ENCODE measurements around the gene MAN2C1.
A peak's percentile ranks its signal among the peaks of the same experiment; 100 is the strongest.
"Not testable (repeated sequence)": the region's sequence is repeated elsewhere in the genome, so short reads cannot be mapped to it uniquely, and the experiment has no call there.

MAN2C1 gene

DNA sequence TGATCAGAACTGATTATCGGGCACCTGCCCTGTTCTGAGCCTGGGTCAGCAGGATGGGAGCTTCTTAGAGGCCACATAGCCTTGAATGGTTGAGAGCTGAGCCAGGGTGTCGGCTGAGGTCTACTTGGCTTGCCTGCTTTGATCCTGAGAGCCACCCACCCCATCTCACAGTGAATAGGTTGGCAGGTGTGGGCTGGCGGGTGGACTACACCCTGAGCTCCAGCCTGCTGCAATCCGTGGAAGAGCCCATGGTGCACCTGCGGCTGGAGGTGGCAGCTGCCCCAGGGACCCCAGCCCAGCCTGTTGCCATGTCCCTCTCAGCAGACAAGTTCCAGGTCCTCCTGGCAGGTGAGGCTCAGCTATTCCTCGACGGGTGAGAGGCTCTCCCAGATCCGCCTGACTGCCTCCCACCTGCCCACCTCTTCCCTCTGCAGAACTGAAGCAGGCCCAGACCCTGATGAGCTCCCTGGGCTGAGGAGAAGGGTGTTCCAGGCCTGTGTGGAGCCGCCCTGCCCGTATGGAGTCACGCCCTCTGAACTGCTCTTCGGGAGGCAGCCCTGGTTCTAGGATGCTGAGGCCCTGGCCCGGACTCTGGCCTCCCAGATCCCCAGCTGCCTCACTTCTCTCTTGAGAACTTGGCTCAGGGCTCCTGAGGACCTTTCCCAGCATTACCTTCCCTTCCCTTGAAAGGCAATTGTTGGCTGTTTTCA is 28.7 kb downstream of the MAN2C1 start:
- Histone ChIP-seq H3K4me1 (ENCODE audit: insufficient read depth, insufficient read length) (no peaks in the 10 kb centered on the region), H3K27me3 (ENCODE audit: insufficient read depth, insufficient read length) (no peaks in the 10 kb centered on the region), H3K9me3 (ENCODE audit: insufficient read depth, low read length) (no peaks in the 10 kb centered on the region), H3K9ac (ENCODE audit: insufficient read length, low read depth) (no peak overlapping the region), H3K4me3 (ENCODE audit: insufficient read length, low read depth) (no peak overlapping the region), H3K36me3 (ENCODE audit: insufficient read depth, insufficient read length, low read length) (peaks cover 40% of the 10 kb centered on the region)
- DNase-seq (ENCODE audit: low read depth, low spot score) = no peak
- no peak for TF ChIP-seq ZNF274 (IDR thresholded peaks at IDR 0.05; ENCODE audit: low read depth, low read length)
- no peak for TF ChIP-seq YY1 (IDR thresholded peaks at IDR 0.05; ENCODE audit: insufficient read depth, insufficient read length)
- TF ChIP-seq SUZ12 (IDR thresholded peaks at IDR 0.05; ENCODE audit: extremely low read depth, insufficient read depth, insufficient read length) = no peak

GRCh38 chr15:75338661-75339240 is 29.7 kb downstream of the MAN2C1 start:
- no peaks in the 10 kb centered on the region for H3K4me1 ChIP-seq (ENCODE audit: insufficient read depth, insufficient read length)
- no peak overlapping the region for H3K4me3 ChIP-seq (ENCODE audit: insufficient read length, low read depth)
- peaks cover 40% of the 10 kb centered on the region for H3K36me3 ChIP-seq (ENCODE audit: insufficient read depth, insufficient read length, low read length)
- H3K27me3 ChIP-seq (ENCODE audit: insufficient read depth, insufficient read length) = no peaks in the 10 kb centered on the region
- no peak for DNase-seq (ENCODE audit: low read depth, low spot score)
- TF ChIP-seq SUZ12 (IDR thresholded peaks at IDR 0.05; ENCODE audit: extremely low read depth, insufficient read depth, insufficient read length) (no peak), ZNF274 (IDR thresholded peaks at IDR 0.05; ENCODE audit: low read depth, low read length) (no peak), YY1 (IDR thresholded peaks at IDR 0.05; ENCODE audit: insufficient read depth, insufficient read length) (no peak)
- no peak overlapping the region for H3K9ac ChIP-seq (ENCODE audit: insufficient read length, low read depth)
- H3K9me3 ChIP-seq (ENCODE audit: insufficient read depth, low read length) = no peaks in the 10 kb centered on the region

GRCh38 chr15:75335705-75336355 is 32.6 kb downstream of the MAN2C1 start, which contains the start of gene COMMD4:
Gene COMMD4, plus strand, starts transcription at chr15:75336063. Its CDS starts 27 bp downstream, at chr15:75336090.
- no peaks in the 10 kb centered on the region for H3K9me3 ChIP-seq (ENCODE audit: insufficient read depth, low read length)
- peak within 1 kb of the TSS; percentile 96 for H3K9ac ChIP-seq (ENCODE audit: insufficient read length, low read depth)
- H3K4me1 ChIP-seq (ENCODE audit: insufficient read depth, insufficient read length) = no peaks in the 10 kb centered on the region
- DNase-seq (ENCODE audit: low read depth, low spot score) = peak; percentile 94
- no peak for TF ChIP-seq YY1 (IDR thresholded peaks at IDR 0.05; ENCODE audit: insufficient read depth, insufficient read length)
- TF ChIP-seq ZNF274 (IDR thresholded peaks at IDR 0.05; ENCODE audit: low read depth, low read length) = no peak
- TF ChIP-seq SUZ12 (IDR thresholded peaks at IDR 0.05; ENCODE audit: extremely low read depth, insufficient read depth, insufficient read length) = no peak
- H3K4me3 ChIP-seq (ENCODE audit: insufficient read length, low read depth) = peak within 1 kb of the TSS; percentile 96
- H3K27me3 ChIP-seq (ENCODE audit: insufficient read depth, insufficient read length) = no peaks in the 10 kb centered on the region
- peaks cover 29% of the 10 kb centered on the region for H3K36me3 ChIP-seq (ENCODE audit: insufficient read depth, insufficient read length, low read length)

GRCh38 chr15:75335313-75335704 is 33.1 kb downstream of the MAN2C1 start:
- no peak for DNase-seq (ENCODE audit: low read depth, low spot score)
- Histone ChIP-seq H3K9ac (ENCODE audit: insufficient read length, low read depth) (peak overlapping the region; percentile 52), H3K36me3 (ENCODE audit: insufficient read depth, insufficient read length, low read length) (peaks cover 24% of the 10 kb centered on the region), H3K27me3 (ENCODE audit: insufficient read depth, insufficient read length) (no peaks in the 10 kb centered on the region), H3K9me3 (ENCODE audit: insufficient read depth, low read length) (no peaks in the 10 kb centered on the region), H3K4me3 (ENCODE audit: insufficient read length, low read depth) (no peak overlapping the region), H3K4me1 (ENCODE audit: insufficient read depth, insufficient read length) (no peaks in the 10 kb centered on the region)
- TF ChIP-seq ZNF274 (IDR thresholded peaks at IDR 0.05; ENCODE audit: low read depth, low read length) (no peak), SUZ12 (IDR thresholded peaks at IDR 0.05; ENCODE audit: extremely low read depth, insufficient read depth, insufficient read length) (no peak), YY1 (IDR thresholded peaks at IDR 0.05; ENCODE audit: insufficient read depth, insufficient read length) (no peak)

DNA sequence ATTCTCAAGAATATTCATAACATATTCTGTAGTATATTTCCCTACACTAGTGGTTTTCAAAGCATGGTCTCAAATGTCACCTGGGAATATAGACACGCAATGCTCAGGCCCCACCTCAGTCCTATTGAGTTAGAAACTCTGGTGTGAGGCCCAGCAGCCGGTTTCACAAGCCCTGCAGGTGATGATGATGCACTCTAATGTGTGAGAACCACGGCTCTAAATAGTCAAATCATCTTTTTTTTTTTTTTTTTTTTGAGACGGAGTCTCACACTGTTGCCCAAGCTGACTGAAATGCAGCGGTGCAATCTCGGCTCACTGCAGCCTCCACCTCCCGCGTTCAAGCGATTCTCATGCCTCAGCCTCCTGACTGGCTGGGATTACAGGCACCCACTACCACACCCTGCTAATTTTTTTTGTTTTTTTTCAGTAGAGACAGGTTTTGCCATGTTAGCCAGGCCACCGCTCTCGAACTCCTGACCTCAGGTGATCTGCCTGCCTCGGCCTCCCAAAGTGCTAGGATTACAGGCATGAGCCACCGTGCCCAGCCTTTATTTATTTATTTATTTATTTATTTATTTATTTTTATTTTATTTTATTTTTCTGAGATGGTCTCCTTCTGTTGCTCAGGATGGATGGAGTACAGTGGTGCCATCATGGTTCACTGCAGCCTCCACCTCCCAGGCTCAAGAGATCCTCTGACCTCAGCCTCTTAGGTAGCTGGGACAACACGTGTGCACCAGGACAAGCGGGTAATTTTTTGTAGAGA is 34.6 kb downstream of the MAN2C1 start:
- H3K9me3 ChIP-seq (ENCODE audit: insufficient read depth, low read length); DNase-seq (ENCODE audit: low read depth, low spot score); H3K4me3 ChIP-seq (ENCODE audit: insufficient read length, low read depth): not testable (repeated sequence)

GRCh38 chr15:75332093-75332492 is 36.3 kb downstream of the MAN2C1 start:
- not testable (repeated sequence) for DNase-seq (ENCODE audit: low read depth, low spot score); H3K9ac ChIP-seq (ENCODE audit: insufficient read length, low read depth); H3K4me3 ChIP-seq (ENCODE audit: insufficient read length, low read depth); H3K36me3 ChIP-seq (ENCODE audit: insufficient read depth, insufficient read length, low read length); H3K27me3 ChIP-seq (ENCODE audit: insufficient read depth, insufficient read length); H3K9me3 ChIP-seq (ENCODE audit: insufficient read depth, low read length); H3K4me1 ChIP-seq (ENCODE audit: insufficient read depth, insufficient read length)

More for the DNA sequence above, 34.6 kb downstream of the MAN2C1 start:
- H3K4me1 ChIP-seq (ENCODE audit: insufficient read depth, insufficient read length); H3K27me3 ChIP-seq (ENCODE audit: insufficient read depth, insufficient read length); H3K36me3 ChIP-seq (ENCODE audit: insufficient read depth, insufficient read length, low read length); H3K9ac ChIP-seq (ENCODE audit: insufficient read length, low read depth): not testable (repeated sequence)

GRCh38 chr15:75329571-75329970 is 38.8 kb downstream of the MAN2C1 start:
- no peak overlapping the region for H3K4me3 ChIP-seq (ENCODE audit: insufficient read length, low read depth)
- no peaks in the 10 kb centered on the region for H3K9me3 ChIP-seq (ENCODE audit: insufficient read depth, low read length)
- H3K27me3 ChIP-seq (ENCODE audit: insufficient read depth, insufficient read length) = no peaks in the 10 kb centered on the region
- no peaks in the 10 kb centered on the region for H3K36me3 ChIP-seq (ENCODE audit: insufficient read depth, insufficient read length, low read length)
- no peaks in the 10 kb centered on the region for H3K4me1 ChIP-seq (ENCODE audit: insufficient read depth, insufficient read length)
- no peak for DNase-seq (ENCODE audit: low read depth, low spot score)
- no peak overlapping the region for H3K9ac ChIP-seq (ENCODE audit: insufficient read length, low read depth)
- TF ChIP-seq SUZ12 (IDR thresholded peaks at IDR 0.05; ENCODE audit: extremely low read depth, insufficient read depth, insufficient read length) (no peak), ZNF274 (IDR thresholded peaks at IDR 0.05; ENCODE audit: low read depth, low read length) (no peak), YY1 (IDR thresholded peaks at IDR 0.05; ENCODE audit: insufficient read depth, insufficient read length) (no peak)
